ENCODE data around the gene CBR1. TPM values are rescaled to one million over a fixed set of nuclear protein-coding genes. Genes with fewer than 3 reads are reported as not detected.

The CBR1 gene
- total RNA-seq, 1 donor from 2014 or later, result 60.0 TPM

Other genes with a start within 250 kb of the CBR1 start
- gene SETD4, start 9.5 kb upstream of the CBR1 start, total RNA-seq, result 23.2 and 23.8 TPM in 2 replicates
- 17.2 and 19.8 TPM in 2 replicates for gene CBR3, start 65.1 kb downstream of the CBR1 start, total RNA-seq
- 16.0 and 17.5 TPM in 2 replicates for gene DOP1B, start 86.8 kb downstream of the CBR1 start, total RNA-seq